Breast epithelium (tissue), 4 donors: ENCODE results near the gene SETDB1. TPM values are rescaled to one million over a fixed set of nuclear protein-coding genes. Genes with fewer than 3 reads are reported as not detected.

ENCODE experiments used
- DNase-seq, 2 donors: peaks; one replicate each; pipeline ENCODE4 v3.0.0-alpha.2; 2019; ENCODE audit warnings: low spot score in 2 of 2
- H3K27ac ChIP-seq, 2 donors: fragments of 200-600 bp; sonication (generic) in 1 of 2; one replicate each; pipeline ENCODE4 v1.5.1; 2016 to 2019; ENCODE audit warnings: mild to moderate bottlenecking in 1 of 2
- H3K27me3 ChIP-seq, 2 donors: fragments of 200-600 bp; sonication (generic) in 1 of 2; one replicate each; pipeline versions ENCODE4 v1.5.1 to v1.6.0; 2017 to 2019; ENCODE audit warnings: control low read depth in 1 of 2, mild to moderate bottlenecking in 1 of 2
- H3K36me3 ChIP-seq: fragments of 200-600 bp; one replicate; pipeline ENCODE4 v1.5.1; 2019
- H3K4me1 ChIP-seq, 2 donors: fragments of 200-600 bp; sonication (generic); one replicate each; pipeline ENCODE4 v1.5.1; 2016 to 2019; ENCODE audit warnings: control low read depth in 1 of 2
- H3K4me3 ChIP-seq, 3 donors: fragments of 200-600 bp; sonication (generic); 1 replicate in 2 of 3; 2 replicates in 1 of 3; pipeline ENCODE4 v1.5.1; 2016 to 2019; ENCODE audit warnings: mild to moderate bottlenecking in 3 of 3, moderate library complexity in 2 of 3
- H3K9me3 ChIP-seq, 2 donors: fragments of 200-600 bp; sonication (generic) in 1 of 2; one replicate each; pipeline ENCODE4 v1.5.1; 2016 to 2019; ENCODE audit warnings: control low read depth in 1 of 2
- CTCF ChIP-seq, 3 donors: fragments of 450-650 bp; IDR thresholded peaks; one replicate each; pipeline ENCODE4 v1.5.1; 2016 to 2017; ENCODE audit warnings: antibody characterized with exemption in 3 of 3, mild to moderate bottlenecking in 3 of 3, moderate library complexity in 3 of 3
- POLR2A ChIP-seq: fragments of 450-650 bp; IDR thresholded peaks from one replicate; pipeline ENCODE4 v1.6.1; 2016; ENCODE audit warnings: antibody characterized with exemption, mild to moderate bottlenecking, moderate library complexity
- POLR2AphosphoS5 ChIP-seq, 3 donors: sonication (generic); formaldehyde crosslinking; IDR thresholded peaks; one replicate each; pipeline ENCODE4 v1.6.1; 2017; ENCODE audit warnings: antibody characterized with exemption in 3 of 3
- intact Hi-C: fragments of 100-400 bp; cut with DNase I; formaldehyde crosslinking; loops from one replicate; pipeline ENCODE4 v1.15.1; 2023; ENCODE audit warnings: low total_unique reads
- total RNA-seq, 3 donors: library from RNA; depleted of rRNA; stranded (reverse); fragments of >200 nt; gene quantifications; one replicate each; pipeline ENCODE4 v1.1.0, GENCODE V29; 2016

Gene SETDB1
- total RNA-seq, 3 donors from 2014 or later = 33.4 to 44.6 (median 41.0) TPM

GRCh38 chr1:150997949-150998348, 71.8 kb downstream of the SETDB1 start:
- H3K36me3 ChIP-seq = peaks cover 11% of the 10 kb centered on the region

DNA sequence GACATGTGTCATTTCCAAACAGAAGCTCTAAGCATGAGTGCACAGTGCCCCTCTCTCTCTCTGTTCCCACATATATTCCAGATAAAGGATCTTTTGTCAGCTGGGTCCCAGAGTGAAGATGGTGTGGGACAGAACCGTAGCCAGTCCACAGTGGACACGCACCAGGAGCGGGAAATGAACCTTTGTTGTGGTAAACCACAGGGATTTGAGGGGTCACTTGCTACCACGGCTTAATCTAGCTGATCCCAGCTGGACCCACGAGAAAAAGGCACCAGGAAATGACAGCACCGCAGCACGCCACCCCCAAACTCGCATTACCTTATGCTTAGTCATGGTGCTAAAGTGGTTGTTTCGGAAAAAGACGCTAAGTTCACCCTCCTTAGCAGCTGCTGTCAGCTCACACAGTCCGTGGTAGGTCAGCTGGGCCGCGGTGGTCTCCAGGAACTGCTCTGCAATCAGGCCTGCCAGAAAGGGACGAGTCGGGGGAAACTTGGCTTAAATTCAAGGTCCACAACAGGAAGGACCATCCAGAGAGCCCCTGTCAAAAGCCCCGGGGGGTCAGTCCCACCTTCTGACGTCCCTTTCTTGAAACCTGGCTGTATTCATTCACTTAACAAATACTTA, 73.0 kb downstream of the SETDB1 start:
- Histone ChIP-seq H3K4me1 (peaks cover 0 to 11% of the 10 kb centered on the region in 2 donors), H3K4me3 (no peak overlapping the region), H3K9me3 (no peaks in the 10 kb centered on the region), H3K36me3 (peaks cover 11% of the 10 kb centered on the region), H3K27ac (no peak overlapping the region), H3K27me3 (no peaks in the 10 kb centered on the region)
- intact Hi-C loops = no loop called here
- TF ChIP-seq CTCF (IDR thresholded peaks at IDR 0.05) (no peak), POLR2A (no peak), POLR2AphosphoS5 (IDR thresholded peaks at IDR 0.05) (no peak)
- no peak for DNase-seq

More at GRCh38 chr1:150997949-150998348, 71.8 kb downstream of the SETDB1 start:
- no peak for DNase-seq
- Histone ChIP-seq H3K9me3 (no peaks in the 10 kb centered on the region), H3K27ac (no peak overlapping the region), H3K4me3 (no peak overlapping the region), H3K27me3 (no peaks in the 10 kb centered on the region), H3K4me1 (peaks cover 0 to 2% of the 10 kb centered on the region in 2 donors)
- TF ChIP-seq POLR2A = no peak
- no peak for TF ChIP-seq POLR2AphosphoS5 (IDR thresholded peaks at IDR 0.05)
- no peak for TF ChIP-seq CTCF (IDR thresholded peaks at IDR 0.05)
- intact Hi-C loops = no loop called here

DNA sequence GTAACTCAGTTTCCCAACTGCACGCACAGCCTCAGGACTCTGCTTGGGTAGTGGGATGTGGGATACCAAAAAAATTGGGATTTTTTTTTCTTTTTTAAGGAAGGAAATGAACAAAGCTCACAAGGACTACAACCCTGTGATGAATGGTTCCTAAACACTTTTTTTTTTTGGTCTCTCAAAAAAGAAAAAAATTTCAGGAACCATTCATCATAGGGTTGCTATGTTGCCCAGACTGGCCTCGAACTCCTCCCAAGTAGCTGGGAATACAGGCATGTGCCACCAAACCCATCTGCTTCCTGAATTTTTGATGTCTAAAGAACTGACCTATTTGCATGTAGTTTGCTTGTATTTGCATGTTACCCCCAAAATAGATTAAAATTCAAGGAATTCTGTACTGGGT, 73.8 kb downstream of the SETDB1 start:
- TF ChIP-seq POLR2AphosphoS5 (IDR thresholded peaks at IDR 0.05) = no peak
- TF ChIP-seq POLR2A = no peak
- TF ChIP-seq CTCF (IDR thresholded peaks at IDR 0.05) = no peak
- no peak overlapping the region for H3K27ac ChIP-seq
- intact Hi-C loops = no loop called here
- H3K9me3 ChIP-seq = no peaks in the 10 kb centered on the region
- no peaks in the 10 kb centered on the region for H3K27me3 ChIP-seq
- no peak overlapping the region for H3K4me3 ChIP-seq
- peaks cover 11% of the 10 kb centered on the region for H3K36me3 ChIP-seq
- H3K4me1 ChIP-seq = peaks cover 0 to 12% of the 10 kb centered on the region in 2 donors
- DNase-seq = no peak

GRCh38 chr1:151000408-151000807, 74.2 kb downstream of the SETDB1 start:
- Histone ChIP-seq H3K4me1 (peaks cover 0 to 12% of the 10 kb centered on the region in 2 donors), H3K27ac (no peak overlapping the region), H3K9me3 (no peaks in the 10 kb centered on the region), H3K4me3 (no peak overlapping the region), H3K27me3 (no peaks in the 10 kb centered on the region), H3K36me3 (peaks cover 11% of the 10 kb centered on the region)
- DNase-seq = no peak
- TF ChIP-seq POLR2AphosphoS5 (IDR thresholded peaks at IDR 0.05) = no peak
- no peak for TF ChIP-seq POLR2A
- TF ChIP-seq CTCF (IDR thresholded peaks at IDR 0.05) = no peak
- intact Hi-C loops = no loop called here

GRCh38 chr1:151001602-151002001, 75.4 kb downstream of the SETDB1 start:
- H3K27me3 ChIP-seq = no peaks in the 10 kb centered on the region
- no peak overlapping the region for H3K4me3 ChIP-seq
- peaks cover 11% of the 10 kb centered on the region for H3K36me3 ChIP-seq
- DNase-seq = no peak
- no peak overlapping the region for H3K27ac ChIP-seq
- peaks cover 0 to 12% of the 10 kb centered on the region in 2 donors for H3K4me1 ChIP-seq
- H3K9me3 ChIP-seq = no peaks in the 10 kb centered on the region
- no peak for TF ChIP-seq POLR2AphosphoS5 (IDR thresholded peaks at IDR 0.05)
- no peak for TF ChIP-seq POLR2A
- no peak for TF ChIP-seq CTCF (IDR thresholded peaks at IDR 0.05)
- intact Hi-C loops = no loop called here
